Measurements from ENCODE around the gene NSG1.

DNA sequence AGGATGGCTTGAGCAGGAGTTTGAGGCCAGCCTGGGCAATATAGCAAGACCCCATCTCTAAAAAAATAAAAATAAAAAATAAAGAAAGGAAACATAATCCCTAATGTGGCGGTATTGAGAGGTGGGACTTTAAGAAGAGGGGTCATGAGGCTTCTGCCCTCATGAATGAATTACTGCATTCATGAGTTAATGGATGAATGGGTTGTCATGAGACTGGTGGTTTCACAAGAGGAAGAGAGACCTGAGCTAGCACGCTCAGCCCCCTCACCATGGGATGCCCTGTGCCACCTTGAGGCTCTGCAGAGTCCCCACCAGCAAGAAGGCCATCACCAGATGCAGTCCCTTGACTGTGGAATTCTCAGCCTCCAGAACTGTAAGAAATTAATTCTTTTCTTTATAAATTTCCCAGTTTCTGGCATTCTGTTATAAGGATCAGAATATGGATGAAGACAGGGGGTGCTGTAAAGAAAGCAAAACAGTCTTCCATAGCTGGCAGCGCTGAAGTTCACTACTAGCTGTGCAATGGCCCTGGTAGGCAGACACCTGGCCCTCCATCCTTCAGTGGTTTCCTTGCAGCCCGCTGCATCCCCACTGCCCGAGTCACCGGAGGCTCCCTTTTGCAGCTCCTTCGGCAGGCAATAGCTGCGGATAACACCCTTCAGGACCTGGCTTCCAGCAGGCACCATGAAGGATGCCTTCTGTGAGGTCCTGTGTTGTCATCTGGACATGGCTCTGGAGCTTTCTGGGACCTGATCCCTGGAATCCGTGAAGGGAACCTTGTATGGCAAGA is 44.8 kb upstream of the NSG1 start:
- TF ChIP-seq CHD4 (IDR thresholded peaks at IDR 0.05; ENCODE audit: borderline replicate concordance) (no peak), MAX (IDR thresholded peaks at IDR 0.05) (no peak), PBX3 (IDR thresholded peaks at IDR 0.05) (no peak), CBX8 (IDR thresholded peaks at IDR 0.05) (no peak), POLR2A (IDR thresholded peaks at IDR 0.05; ENCODE audit: low read length) (no peak), GATA3 (IDR thresholded peaks at IDR 0.05; ENCODE audit: borderline replicate concordance) (no peak), SMC3 (IDR thresholded peaks at IDR 0.05) (no peak)
- TF ChIP-seq, protein P1, sequence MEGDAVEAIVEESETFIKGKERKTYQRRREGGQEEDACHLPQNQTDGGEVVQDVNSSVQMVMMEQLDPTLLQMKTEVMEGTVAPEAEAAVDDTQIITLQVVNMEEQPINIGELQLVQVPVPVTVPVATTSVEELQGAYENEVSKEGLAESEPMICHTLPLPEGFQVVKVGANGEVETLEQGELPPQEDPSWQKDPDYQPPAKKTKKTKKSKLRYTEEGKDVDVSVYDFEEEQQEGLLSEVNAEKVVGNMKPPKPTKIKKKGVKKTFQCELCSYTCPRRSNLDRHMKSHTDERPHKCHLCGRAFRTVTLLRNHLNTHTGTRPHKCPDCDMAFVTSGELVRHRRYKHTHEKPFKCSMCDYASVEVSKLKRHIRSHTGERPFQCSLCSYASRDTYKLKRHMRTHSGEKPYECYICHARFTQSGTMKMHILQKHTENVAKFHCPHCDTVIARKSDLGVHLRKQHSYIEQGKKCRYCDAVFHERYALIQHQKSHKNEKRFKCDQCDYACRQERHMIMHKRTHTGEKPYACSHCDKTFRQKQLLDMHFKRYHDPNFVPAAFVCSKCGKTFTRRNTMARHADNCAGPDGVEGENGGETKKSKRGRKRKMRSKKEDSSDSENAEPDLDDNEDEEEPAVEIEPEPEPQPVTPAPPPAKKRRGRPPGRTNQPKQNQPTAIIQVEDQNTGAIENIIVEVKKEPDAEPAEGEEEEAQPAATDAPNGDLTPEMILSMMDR (IDR thresholded peaks at IDR 0.05), result no peak
- TF ChIP-seq, protein P2, sequence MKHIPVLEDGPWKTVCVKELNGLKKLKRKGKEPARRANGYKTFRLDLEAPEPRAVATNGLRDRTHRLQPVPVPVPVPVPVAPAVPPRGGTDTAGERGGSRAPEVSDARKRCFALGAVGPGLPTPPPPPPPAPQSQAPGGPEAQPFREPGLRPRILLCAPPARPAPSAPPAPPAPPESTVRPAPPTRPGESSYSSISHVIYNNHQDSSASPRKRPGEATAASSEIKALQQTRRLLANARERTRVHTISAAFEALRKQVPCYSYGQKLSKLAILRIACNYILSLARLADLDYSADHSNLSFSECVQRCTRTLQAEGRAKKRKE (CRISPR knock-in tag; IDR thresholded peaks at IDR 0.05; ENCODE audit: low read depth), result no peak
